WTC11 (cell line): ENCODE results near the gene RALY. TPM values are rescaled to one million over a fixed set of nuclear protein-coding genes. Genes with fewer than 3 reads are reported as not detected.

Experiments used
- ATAC-seq: fragments of 200-7000 bp; cut with Tn5 transposase; 2 replicates; pipeline ENCODE4 v1.10.0; 2021; ENCODE audit warnings: mild to moderate bottlenecking, moderate library complexity
- CTCF ChIA-PET: fragments of 300-600 bp; sonication (Branson Sonifier 250); formaldehyde crosslinking; loops from one replicate; lab custom pipeline; 2021; ENCODE audit warnings: antibody characterized with exemption; lab: Charles Lee
- POLR2A ChIA-PET: fragments of 350-600 bp; sonication (Branson Sonifier 250); formaldehyde crosslinking; loops from one replicate; lab custom pipeline; 2021; ENCODE audit warnings: antibody characterized with exemption; lab: Charles Lee
- DNase-seq: peaks from one replicate; pipeline ENCODE4 v3.0.0; 2021; ENCODE audit warnings: low spot score
- H3K27ac Mint-ChIP-seq: 2 replicates; pipeline ENCODE4 v1.8.0; 2021; ENCODE audit warnings: mixed read lengths
- H3K27me3 Mint-ChIP-seq: 2 replicates; pipeline ENCODE4 v1.8.0; 2021; ENCODE audit warnings: low read depth, mild to moderate bottlenecking, moderate library complexity, mixed read lengths
- H3K36me3 Mint-ChIP-seq: 2 replicates; pipeline ENCODE4 v1.8.0; 2021; ENCODE audit warnings: mixed read lengths
- H3K4me1 Mint-ChIP-seq: 2 replicates; pipeline ENCODE4 v1.8.0; 2022; ENCODE audit warnings: mixed read lengths
- H3K4me3 Mint-ChIP-seq: 2 replicates; pipeline ENCODE4 v1.8.0; 2021; ENCODE audit warnings: mild to moderate bottlenecking, moderate library complexity, mixed read lengths
- H3K9me3 Mint-ChIP-seq: 2 replicates; pipeline ENCODE4 v1.8.0; 2021; ENCODE audit warnings: mixed read lengths
- ESRRA ChIP-seq: sonication (generic); formaldehyde crosslinking; IDR thresholded peaks from 2 replicates; pipeline ENCODE4 v1.8.1; 2022; ENCODE audit warnings: mild to moderate bottlenecking, missing genetic modification reagents, borderline replicate concordance
- FOXJ3 ChIP-seq: sonication (generic); formaldehyde crosslinking; IDR thresholded peaks from 2 replicates; pipeline ENCODE4 v1.9.0; 2021; ENCODE audit warnings: missing genetic modification reagents, mild to moderate bottlenecking, borderline replicate concordance
- ZNF121 ChIP-seq: sonication (generic); formaldehyde crosslinking; IDR thresholded peaks from 2 replicates; pipeline ENCODE4 v1.8.0; 2023; ENCODE audit warnings: missing genetic modification reagents
- ZNF232 ChIP-seq: sonication (generic); formaldehyde crosslinking; IDR thresholded peaks from 2 replicates; pipeline ENCODE4 v1.8.0; 2022; ENCODE audit warnings: mild to moderate bottlenecking, missing genetic modification reagents
- ZNF396 ChIP-seq: fragments of 250-450 bp; sonication (Bioruptor Pico); IDR thresholded peaks from 2 replicates; pipeline ENCODE4 v1.8.0; 2021; ENCODE audit warnings: mild to moderate bottlenecking, moderate library complexity, borderline replicate concordance
- total RNA-seq: library from RNA; stranded (reverse); gene quantifications from 3 replicates; pipeline ENCODE4 v1.2.3, GENCODE V29; 2021
- TF ChIP-seq, protein P1 (sequence below): sonication (generic); formaldehyde crosslinking; IDR thresholded peaks from 2 replicates; pipeline ENCODE4 v1.8.1; 2022; ENCODE audit warnings: mild to moderate bottlenecking, missing genetic modification reagents, moderate library complexity, borderline replicate concordance
- TF ChIP-seq, protein P2 (sequence below): sonication (generic); formaldehyde crosslinking; conservative IDR thresholded peaks from 2 replicates; pipeline ENCODE4 v1.8.1; 2023; ENCODE audit warnings: mild to moderate bottlenecking, low read depth, missing genetic modification reagents, moderate library complexity
- TF ChIP-seq, protein P3 (sequence below): sonication (generic); formaldehyde crosslinking; IDR thresholded peaks from 2 replicates; pipeline ENCODE4 v1.8.1; 2023; ENCODE audit warnings: mild to moderate bottlenecking, missing genetic modification reagents
- TF ChIP-seq, protein P4 (sequence below): sonication (generic); formaldehyde crosslinking; IDR thresholded peaks from 2 replicates; pipeline ENCODE4 v1.8.1; 2023; ENCODE audit warnings: mild to moderate bottlenecking, moderate library complexity, missing genetic modification reagents
- TF ChIP-seq, protein P5 (sequence below): sonication (generic); formaldehyde crosslinking; IDR thresholded peaks from 2 replicates; pipeline ENCODE4 v1.8.1; 2022; ENCODE audit warnings: low read depth, missing genetic modification reagents, borderline replicate concordance
- TF ChIP-seq, protein P6 (sequence below): sonication (generic); formaldehyde crosslinking; IDR thresholded peaks from 2 replicates; pipeline ENCODE4 v1.8.0; 2022; ENCODE audit warnings: mild to moderate bottlenecking, missing genetic modification reagents
- TF ChIP-seq, protein P7 (sequence below): fragments of 250-450 bp; sonication (Bioruptor Pico); conservative IDR thresholded peaks from 2 replicates; pipeline ENCODE4 v1.9.0; 2021; ENCODE audit warnings: mild to moderate bottlenecking

Gene RALY
- total RNA-seq, 1 experiment from 2014 or later, result 164 TPM

DNA sequence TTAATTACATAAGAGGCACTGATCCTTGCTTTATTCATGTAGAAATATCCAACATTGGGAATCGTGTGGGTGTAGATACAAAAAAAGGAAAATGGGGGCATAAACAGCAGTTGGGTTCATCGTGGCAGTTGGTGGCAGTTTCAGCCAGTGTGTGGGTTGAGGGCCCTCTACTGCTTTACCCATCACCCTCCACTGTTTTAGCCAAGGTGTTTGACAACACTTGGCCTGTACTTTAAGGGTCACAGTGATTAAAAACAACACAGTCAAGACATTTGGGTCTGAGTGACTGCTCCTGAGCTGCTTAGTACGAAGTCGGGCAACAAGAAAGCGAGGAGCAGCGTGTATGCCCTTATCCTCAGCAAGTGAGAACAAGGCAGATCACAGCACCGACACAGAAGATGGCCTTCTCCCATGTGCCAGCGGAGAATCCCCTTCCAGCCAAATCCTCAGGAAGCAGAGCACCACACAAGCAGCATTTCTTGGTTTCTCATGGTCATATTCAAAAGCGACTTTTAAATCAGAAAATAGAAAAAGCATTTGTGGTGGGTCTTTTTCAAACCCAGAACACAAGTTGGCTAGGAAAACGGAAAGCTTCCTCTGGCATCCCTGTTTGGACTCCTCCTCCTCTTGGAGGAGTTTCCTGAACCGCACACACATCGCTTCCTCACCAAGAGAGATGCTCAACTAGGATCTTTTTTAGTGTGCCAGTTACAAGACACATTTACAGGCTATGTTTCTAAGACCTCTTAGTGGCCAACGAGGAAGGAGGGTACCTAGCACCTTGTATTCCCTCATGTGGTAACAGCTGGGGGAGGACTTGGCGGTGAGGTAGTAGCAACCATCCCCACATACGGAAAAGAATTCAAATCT, 94.8 kb downstream of the RALY start:
- CTCF ChIA-PET, result interaction anchor here (0.9 kb wide), 1 partner anchor 226 kb away, joined by 4 read pairs; no protein-coding TSS in a partner anchor
- ATAC-seq (no peak; the same call in 1 of the 2 replicates), DNase-seq (no peak)
- Mint-ChIP-seq H3K27me3 (no peaks in the 10 kb centered on the region), H3K36me3 (peaks cover 60% of the 10 kb centered on the region), H3K9me3 (no peaks in the 10 kb centered on the region), H3K27ac (no peak overlapping the region), H3K4me1 (no peaks in the 10 kb centered on the region), H3K4me3 (no peak overlapping the region)
- POLR2A ChIA-PET, result no interaction called here
- TF ChIP-seq, protein P1, sequence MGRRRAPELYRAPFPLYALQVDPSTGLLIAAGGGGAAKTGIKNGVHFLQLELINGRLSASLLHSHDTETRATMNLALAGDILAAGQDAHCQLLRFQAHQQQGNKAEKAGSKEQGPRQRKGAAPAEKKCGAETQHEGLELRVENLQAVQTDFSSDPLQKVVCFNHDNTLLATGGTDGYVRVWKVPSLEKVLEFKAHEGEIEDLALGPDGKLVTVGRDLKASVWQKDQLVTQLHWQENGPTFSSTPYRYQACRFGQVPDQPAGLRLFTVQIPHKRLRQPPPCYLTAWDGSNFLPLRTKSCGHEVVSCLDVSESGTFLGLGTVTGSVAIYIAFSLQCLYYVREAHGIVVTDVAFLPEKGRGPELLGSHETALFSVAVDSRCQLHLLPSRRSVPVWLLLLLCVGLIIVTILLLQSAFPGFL (CRISPR knock-in tag), result no peak
- TF ChIP-seq ESRRA (CRISPR knock-in tag) (no peak), ZNF121 (no peak), ZNF396 (CRISPR knock-in tag) (no peak), ZNF232 (CRISPR knock-in tag) (no peak), FOXJ3 (CRISPR knock-in tag) (no peak)
- TF ChIP-seq, protein P2, sequence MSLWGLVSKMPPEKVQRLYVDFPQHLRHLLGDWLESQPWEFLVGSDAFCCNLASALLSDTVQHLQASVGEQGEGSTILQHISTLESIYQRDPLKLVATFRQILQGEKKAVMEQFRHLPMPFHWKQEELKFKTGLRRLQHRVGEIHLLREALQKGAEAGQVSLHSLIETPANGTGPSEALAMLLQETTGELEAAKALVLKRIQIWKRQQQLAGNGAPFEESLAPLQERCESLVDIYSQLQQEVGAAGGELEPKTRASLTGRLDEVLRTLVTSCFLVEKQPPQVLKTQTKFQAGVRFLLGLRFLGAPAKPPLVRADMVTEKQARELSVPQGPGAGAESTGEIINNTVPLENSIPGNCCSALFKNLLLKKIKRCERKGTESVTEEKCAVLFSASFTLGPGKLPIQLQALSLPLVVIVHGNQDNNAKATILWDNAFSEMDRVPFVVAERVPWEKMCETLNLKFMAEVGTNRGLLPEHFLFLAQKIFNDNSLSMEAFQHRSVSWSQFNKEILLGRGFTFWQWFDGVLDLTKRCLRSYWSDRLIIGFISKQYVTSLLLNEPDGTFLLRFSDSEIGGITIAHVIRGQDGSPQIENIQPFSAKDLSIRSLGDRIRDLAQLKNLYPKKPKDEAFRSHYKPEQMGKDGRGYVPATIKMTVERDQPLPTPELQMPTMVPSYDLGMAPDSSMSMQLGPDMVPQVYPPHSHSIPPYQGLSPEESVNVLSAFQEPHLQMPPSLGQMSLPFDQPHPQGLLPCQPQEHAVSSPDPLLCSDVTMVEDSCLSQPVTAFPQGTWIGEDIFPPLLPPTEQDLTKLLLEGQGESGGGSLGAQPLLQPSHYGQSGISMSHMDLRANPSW (CRISPR knock-in tag), result no peak
- TF ChIP-seq, protein P3, sequence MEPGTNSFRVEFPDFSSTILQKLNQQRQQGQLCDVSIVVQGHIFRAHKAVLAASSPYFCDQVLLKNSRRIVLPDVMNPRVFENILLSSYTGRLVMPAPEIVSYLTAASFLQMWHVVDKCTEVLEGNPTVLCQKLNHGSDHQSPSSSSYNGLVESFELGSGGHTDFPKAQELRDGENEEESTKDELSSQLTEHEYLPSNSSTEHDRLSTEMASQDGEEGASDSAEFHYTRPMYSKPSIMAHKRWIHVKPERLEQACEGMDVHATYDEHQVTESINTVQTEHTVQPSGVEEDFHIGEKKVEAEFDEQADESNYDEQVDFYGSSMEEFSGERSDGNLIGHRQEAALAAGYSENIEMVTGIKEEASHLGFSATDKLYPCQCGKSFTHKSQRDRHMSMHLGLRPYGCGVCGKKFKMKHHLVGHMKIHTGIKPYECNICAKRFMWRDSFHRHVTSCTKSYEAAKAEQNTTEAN (CRISPR knock-in tag), result no peak
- TF ChIP-seq, protein P4, sequence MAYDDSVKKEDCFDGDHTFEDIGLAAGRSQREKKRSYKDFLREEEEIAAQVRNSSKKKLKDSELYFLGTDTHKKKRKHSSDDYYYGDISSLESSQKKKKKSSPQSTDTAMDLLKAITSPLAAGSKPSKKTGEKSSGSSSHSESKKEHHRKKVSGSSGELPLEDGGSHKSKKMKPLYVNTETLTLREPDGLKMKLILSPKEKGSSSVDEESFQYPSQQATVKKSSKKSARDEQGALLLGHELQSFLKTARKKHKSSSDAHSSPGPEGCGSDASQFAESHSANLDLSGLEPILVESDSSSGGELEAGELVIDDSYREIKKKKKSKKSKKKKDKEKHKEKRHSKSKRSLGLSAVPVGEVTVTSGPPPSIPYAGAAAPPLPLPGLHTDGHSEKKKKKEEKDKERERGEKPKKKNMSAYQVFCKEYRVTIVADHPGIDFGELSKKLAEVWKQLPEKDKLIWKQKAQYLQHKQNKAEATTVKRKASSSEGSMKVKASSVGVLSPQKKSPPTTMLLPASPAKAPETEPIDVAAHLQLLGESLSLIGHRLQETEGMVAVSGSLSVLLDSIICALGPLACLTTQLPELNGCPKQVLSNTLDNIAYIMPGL, result no peak
- TF ChIP-seq, protein P5, sequence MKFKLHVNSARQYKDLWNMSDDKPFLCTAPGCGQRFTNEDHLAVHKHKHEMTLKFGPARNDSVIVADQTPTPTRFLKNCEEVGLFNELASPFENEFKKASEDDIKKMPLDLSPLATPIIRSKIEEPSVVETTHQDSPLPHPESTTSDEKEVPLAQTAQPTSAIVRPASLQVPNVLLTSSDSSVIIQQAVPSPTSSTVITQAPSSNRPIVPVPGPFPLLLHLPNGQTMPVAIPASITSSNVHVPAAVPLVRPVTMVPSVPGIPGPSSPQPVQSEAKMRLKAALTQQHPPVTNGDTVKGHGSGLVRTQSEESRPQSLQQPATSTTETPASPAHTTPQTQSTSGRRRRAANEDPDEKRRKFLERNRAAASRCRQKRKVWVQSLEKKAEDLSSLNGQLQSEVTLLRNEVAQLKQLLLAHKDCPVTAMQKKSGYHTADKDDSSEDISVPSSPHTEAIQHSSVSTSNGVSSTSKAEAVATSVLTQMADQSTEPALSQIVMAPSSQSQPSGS (CRISPR knock-in tag), result no peak
- TF ChIP-seq, protein P6, sequence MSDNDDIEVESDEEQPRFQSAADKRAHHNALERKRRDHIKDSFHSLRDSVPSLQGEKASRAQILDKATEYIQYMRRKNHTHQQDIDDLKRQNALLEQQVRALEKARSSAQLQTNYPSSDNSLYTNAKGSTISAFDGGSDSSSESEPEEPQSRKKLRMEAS (CRISPR knock-in tag), result no peak
- TF ChIP-seq, protein P7, sequence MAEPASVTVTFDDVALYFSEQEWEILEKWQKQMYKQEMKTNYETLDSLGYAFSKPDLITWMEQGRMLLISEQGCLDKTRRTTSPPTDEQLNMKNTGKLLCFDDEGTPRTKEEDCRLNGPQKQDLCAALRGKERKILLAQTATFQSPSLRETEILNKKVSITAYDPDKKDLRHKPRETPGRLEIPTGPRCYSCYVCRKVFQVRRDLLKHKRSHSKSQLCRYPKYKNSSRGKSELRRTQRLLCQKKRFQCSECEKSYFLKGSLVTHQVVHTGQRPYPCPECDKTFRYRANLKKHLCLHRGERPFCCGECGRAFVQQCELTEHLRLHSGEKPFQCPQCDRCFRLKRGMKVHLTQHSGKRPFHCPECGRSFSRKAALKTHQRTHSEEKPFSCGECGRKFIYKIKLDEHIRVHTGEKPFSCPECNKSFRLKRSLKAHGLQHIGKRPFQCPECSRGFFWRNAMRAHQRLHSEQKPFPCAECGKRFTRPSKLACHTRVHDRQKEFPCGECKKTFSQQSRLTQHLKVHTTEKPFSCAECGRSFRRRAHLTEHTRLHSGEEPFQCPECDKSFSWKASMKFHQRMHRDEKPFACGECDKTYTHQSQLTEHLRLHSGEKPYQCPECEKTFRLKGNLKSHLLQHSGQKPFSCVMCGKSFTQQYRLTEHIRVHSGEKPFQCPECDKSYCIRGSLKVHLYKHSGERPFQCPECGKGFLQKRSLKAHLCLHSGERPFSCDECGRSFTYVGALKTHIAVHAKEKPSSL (CRISPR knock-in tag), result no peak
